IMR-90 (cell line): ENCODE data around the gene MRPL58. TPM values are rescaled to one million over a fixed set of nuclear protein-coding genes. Genes with fewer than 3 reads are reported as not detected.

Experiments used
- ATAC-seq: fragments of 200-7000 bp; cut with Tn5 transposase; 2 replicates; pipeline ENCODE4 v1.9.1; 2020; ENCODE audit warnings: low read depth, mild to moderate bottlenecking, moderate library complexity
- BruUV-seq: library from RNA; stranded (reverse); fragments of 400-500 nt; replicated peaks from 2 replicates; lab custom pipeline; 2021; lab: Mats Ljungman, UMichigan
- CTCF ChIA-PET: fragments of 300-600 bp; formaldehyde crosslinking; extraction: SDS; loops from one replicate; lab custom pipeline; 2021; ENCODE audit warnings: antibody characterized with exemption; lab: Yijun Ruan, JAX
- POLR2A ChIA-PET: fragments of 300-600 bp; sonication (Branson Sonifier 250); formaldehyde crosslinking; loops from one replicate; lab custom pipeline; 2022; ENCODE audit warnings: antibody characterized with exemption; ENCODE audit not compliant: unreplicated experiment; lab: Charles Lee
- DNase-seq: peaks from one replicate; pipeline ENCODE4 v3.0.0; 2013
- H2AFZ ChIP-seq: replicated peaks from 2 replicates; pipeline ENCODE3; 2013; ENCODE audit warnings: low read length, mild to moderate bottlenecking; ENCODE audit not compliant: poor library complexity
- H2AK5ac ChIP-seq: 2 replicates; pipeline ENCODE4 v1.6.1; 2013; ENCODE audit warnings: low read depth, low read length, inconsistent platforms
- H2AK9ac ChIP-seq: replicated peaks from 2 replicates; pipeline ENCODE3; 2013; ENCODE audit warnings: mild to moderate bottlenecking, low read depth, low read length, moderate library complexity; ENCODE audit not compliant: poor library complexity
- H2BK120ac ChIP-seq: 2 replicates; pipeline ENCODE4 v1.6.1; 2013; ENCODE audit warnings: low read depth, low read length, inconsistent platforms
- H2BK15ac ChIP-seq: 3 replicates; pipeline ENCODE4 v1.6.1; 2013; ENCODE audit warnings: low read depth, low read length, inconsistent platforms
- H2BK20ac ChIP-seq: 2 replicates; pipeline ENCODE4 v1.6.1; 2013; ENCODE audit warnings: low read depth, mild to moderate bottlenecking, inconsistent platforms, low read length, moderate library complexity
- H2BK5ac ChIP-seq: 2 replicates; pipeline ENCODE4 v1.6.1; 2013; ENCODE audit warnings: mild to moderate bottlenecking, low read depth, low read length, inconsistent platforms; ENCODE audit not compliant: poor library complexity, severe bottlenecking
- H3K14ac ChIP-seq: replicated peaks from 2 replicates; pipeline ENCODE4 v1.6.1; 2013; ENCODE audit warnings: low read depth, low read length, inconsistent platforms
- H3K18ac ChIP-seq: 2 replicates; pipeline ENCODE4 v1.6.1; 2013; ENCODE audit warnings: low read depth, low read length, control low read depth
- H3K23ac ChIP-seq: 2 replicates; pipeline ENCODE4 v1.6.1; 2013; ENCODE audit warnings: low read depth, low read length, inconsistent platforms
- H3K27ac ChIP-seq: 2 replicates; pipeline ENCODE4 v1.5.1; 2013; ENCODE audit warnings: mild to moderate bottlenecking, control low read depth, low read length; ENCODE audit not compliant: insufficient read depth
- H3K27me3 ChIP-seq: 2 replicates; pipeline ENCODE4 v1.6.1; 2013; ENCODE audit warnings: low read length; ENCODE audit not compliant: control insufficient read depth, insufficient read depth
- H3K36me3 ChIP-seq: 2 replicates; pipeline ENCODE4 v1.6.1; 2013; ENCODE audit warnings: low read length, mixed read lengths; ENCODE audit not compliant: control insufficient read depth, insufficient read depth
- H3K4ac ChIP-seq: 2 replicates; pipeline ENCODE4 v1.6.1; 2013; ENCODE audit warnings: low read depth, low read length, inconsistent platforms
- H3K4me1 ChIP-seq: 2 replicates; pipeline ENCODE4 v1.6.1; 2013; ENCODE audit warnings: low read length, mixed read lengths; ENCODE audit not compliant: control insufficient read depth, insufficient read depth
- H3K4me2 ChIP-seq: 2 replicates; pipeline ENCODE4 v1.6.1; 2013; ENCODE audit warnings: low read depth, mild to moderate bottlenecking, control low read depth, low read length, moderate library complexity
- H3K4me3 ChIP-seq: 2 replicates; pipeline ENCODE4 v1.5.1; 2013; ENCODE audit warnings: low read depth, mild to moderate bottlenecking, control low read depth, low read length, moderate library complexity; ENCODE audit not compliant: insufficient read depth
- H3K56ac ChIP-seq: 2 replicates; pipeline ENCODE4 v1.6.1; 2013; ENCODE audit warnings: low read length, inconsistent platforms; ENCODE audit not compliant: insufficient read depth; ENCODE audit errors: extremely low read depth
- H3K79me1 ChIP-seq, 2 experiments: 2 replicates each; pipeline ENCODE4 v1.6.1; 2013; ENCODE audit warnings: low read length in 2 of 2, inconsistent platforms in 1 of 2, low read depth in 1 of 2
- H3K9ac ChIP-seq: 2 replicates; pipeline ENCODE4 v1.6.1; 2013; ENCODE audit warnings: low read depth, low read length, control low read depth
- H3K9me1 ChIP-seq: 2 replicates; pipeline ENCODE4 v1.6.1; 2013; ENCODE audit warnings: low read length, inconsistent platforms; ENCODE audit not compliant: insufficient read depth
- H3K9me3 ChIP-seq: 2 replicates; pipeline ENCODE4 v1.6.1; 2013; ENCODE audit warnings: low read length; ENCODE audit not compliant: control insufficient read depth, insufficient read depth
- H4K20me1 ChIP-seq: 2 replicates; pipeline ENCODE4 v1.6.1; 2013; ENCODE audit warnings: low read length, inconsistent platforms; ENCODE audit not compliant: insufficient read depth
- H4K5ac ChIP-seq: 2 replicates; pipeline ENCODE4 v1.6.1; 2013; ENCODE audit warnings: mild to moderate bottlenecking, low read depth, low read length, control low read depth
- H4K8ac ChIP-seq, 2 experiments: 2 replicates each; pipeline ENCODE4 v1.6.1; 2013; ENCODE audit warnings: low read depth in 2 of 2, low read length in 2 of 2, control low read depth in 1 of 2, inconsistent platforms in 1 of 2
- H4K91ac ChIP-seq: 2 replicates; pipeline ENCODE4 v1.6.1; 2013; ENCODE audit warnings: low read depth, low read length, inconsistent platforms; ENCODE audit not compliant: insufficient read depth
- RAD21 ChIP-seq: IDR thresholded peaks from 2 replicates; pipeline ENCODE4 v1.6.1; 2012; ENCODE audit warnings: low read length, improper control_type of control experiment
- WGBS, 2 experiments: methylation state at CpG; one replicate each; pipeline versions ENCODE4 v1.1.5 to v1.1.7; 2013; ENCODE audit warnings: missing lambda C conversion rate in 2 of 2; ENCODE audit not compliant: insufficient read length in 1 of 2; ENCODE audit errors: extremely low coverage in 2 of 2; 5-methylcytosine and 5-hydroxymethylcytosine counted together
- dilution Hi-C: fragments of 300-500 bp; cut with HindIII; formaldehyde crosslinking; loops from one replicate; pipeline ENCODE4 v1.14.3; 2018; ENCODE audit warnings: low sequenced_read_pairs; ENCODE audit not compliant: unreplicated experiment
- in situ Hi-C: fragments of 300-500 bp; cut with MboI; formaldehyde crosslinking; loops from 3 replicates; pipeline ENCODE4 v1.14.3; 2019; ENCODE audit warnings: low sequenced_read_pairs, inconsistent platforms, mixed read lengths
- intact Hi-C: fragments of 100-400 bp; cut with micrococcal nuclease; formaldehyde crosslinking; loops from 2 replicates; pipeline ENCODE4 v1.10.0; 2022
- polyA plus RNA-seq, 3 experiments: library from polyadenylated mRNA; depleted of rRNA; stranded (reverse); fragments of >200 nt; gene quantifications; 2 replicates each; pipeline ENCODE4 v1.2.3, GENCODE V29; 2012; ENCODE audit warnings: low replicate concordance in 1 of 3
- total RNA-seq: library from RNA; depleted of rRNA; stranded (reverse); fragments of >200 nt; gene quantifications from 2 replicates; pipeline ENCODE4 v1.2.3, GENCODE V29; 2012

Gene MRPL58
- total and polyA plus RNA-seq, 2 of the 4 experiments (the other 2 are of a cell fraction): 42.5 to 53.0 TPM

GRCh38 chr17:75064040-75064439 lies 51.6 kb downstream of the MRPL58 start:
- Histone ChIP-seq H4K5ac (no peak overlapping the region), H3K4me1 (peaks cover 6% of the 10 kb centered on the region; the same call in 1 of the 2 replicates), H3K56ac (no peak overlapping the region), H3K36me3 (peaks cover 46% of the 10 kb centered on the region), H2BK20ac (no peak overlapping the region), H3K9me3 (no peaks in the 10 kb centered on the region), H2AFZ (no peak overlapping the region), H3K79me1 (peaks cover 3 to 5% of the 10 kb centered on the region in 2 experiments; a peak in 3 of 4 replicates), H3K9me1 (0 out of 2 replicates have a peak, but pooled peaks cover 3% of the 10 kb centered on the region), H3K27me3 (no peaks in the 10 kb centered on the region), H3K14ac (no peak overlapping the region), H4K8ac (no peak overlapping the region), H3K4me3 (no peak overlapping the region), H4K91ac (no peak overlapping the region), H3K4me2 (no peak overlapping the region), H2AK9ac (no peak overlapping the region), H2BK120ac (no peak overlapping the region), H4K20me1 (no peaks in the 10 kb centered on the region), H2AK5ac (no peak overlapping the region), H2BK5ac (no peak overlapping the region), H3K18ac (no peak overlapping the region), H2BK15ac (no peak overlapping the region), H3K27ac (no peak overlapping the region), H3K9ac (no peak overlapping the region), H3K4ac (no peak overlapping the region), H3K23ac (no peak overlapping the region)
- ATAC-seq (no peak), DNase-seq (no peak)
- in situ Hi-C loops (loop anchor here (10.0 to 25.0 kb wide), 2 partner anchors 141 to 348 kb away; partner anchors contain the start of genes GRB2 and NUP85), dilution Hi-C loops (no loop called here), intact Hi-C loops (loop anchor here (5.0 to 10.0 kb wide), 2 partner anchors 48 to 141 kb away; partner anchors contain the start of gene NUP85)
- CTCF ChIA-PET: interaction anchor here (1.1 kb wide), 1 partner anchor 41 kb away, joined by 3 read pairs; no protein-coding TSS in a partner anchor
- WGBS, 2 experiments: no CpG with 5 or more reads among the region's 11 CpGs
- POLR2A ChIA-PET: no interaction called here
- TF ChIP-seq RAD21: no peak
- BruUV-seq: no TSS peak
